ENCODE results near the gene GLT8D2.

Gene GLT8D2

DNA sequence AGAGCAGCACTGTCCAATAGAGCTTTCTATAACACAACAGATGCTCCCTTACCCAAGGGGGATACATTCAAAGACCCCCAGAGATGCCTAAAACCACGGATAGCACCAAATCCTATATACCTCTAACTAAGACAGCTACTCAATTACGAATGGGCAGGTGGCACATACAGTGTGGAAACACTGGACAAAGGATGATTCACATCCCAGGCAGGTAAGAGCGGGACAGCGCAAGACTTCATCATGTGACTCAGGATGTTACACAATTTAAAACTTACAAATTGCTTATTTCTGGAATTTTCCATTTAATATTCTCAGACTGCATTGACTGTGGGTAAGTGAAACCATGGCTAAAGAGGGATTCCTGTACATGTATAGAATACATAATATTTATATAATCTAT lies 8.8 kb upstream of the GLT8D2 start:
- H3K4me2 ChIP-seq (ENCODE audit: low read length), result no peak overlapping the region
- no peak overlapping the region for H3K9ac ChIP-seq (ENCODE audit: low read length)
- H3K4me3 ChIP-seq (ENCODE audit: low read length), result no peak overlapping the region
- H3K36me3 ChIP-seq (replicated peaks; ENCODE audit: low read depth, low read length), result no peaks in the 10 kb centered on the region
- no peak overlapping the region for H3K27ac ChIP-seq (ENCODE audit: low read length)
- TF ChIP-seq EZH2phosphoT487 (IDR thresholded peaks at IDR 0.05; ENCODE audit: low read depth) (no peak), CTCF (IDR thresholded peaks at IDR 0.05; ENCODE audit: low read depth, low read length) (no peak)
- no peak overlapping the region for H2AFZ ChIP-seq (ENCODE audit: low read depth, low read length)
- no peaks in the 10 kb centered on the region for H4K20me1 ChIP-seq (ENCODE audit: insufficient read depth, low read length)
- H3K9me3 ChIP-seq (ENCODE audit: insufficient read depth, low read length), result no peaks in the 10 kb centered on the region
- peaks cover 36% of the 10 kb centered on the region for H3K27me3 ChIP-seq (ENCODE audit: low read depth, low read length)
- no peaks in the 10 kb centered on the region for H3K79me2 ChIP-seq (ENCODE audit: low read length)
- peaks cover 6% of the 10 kb centered on the region for H3K4me1 ChIP-seq (ENCODE audit: low read length)

DNA sequence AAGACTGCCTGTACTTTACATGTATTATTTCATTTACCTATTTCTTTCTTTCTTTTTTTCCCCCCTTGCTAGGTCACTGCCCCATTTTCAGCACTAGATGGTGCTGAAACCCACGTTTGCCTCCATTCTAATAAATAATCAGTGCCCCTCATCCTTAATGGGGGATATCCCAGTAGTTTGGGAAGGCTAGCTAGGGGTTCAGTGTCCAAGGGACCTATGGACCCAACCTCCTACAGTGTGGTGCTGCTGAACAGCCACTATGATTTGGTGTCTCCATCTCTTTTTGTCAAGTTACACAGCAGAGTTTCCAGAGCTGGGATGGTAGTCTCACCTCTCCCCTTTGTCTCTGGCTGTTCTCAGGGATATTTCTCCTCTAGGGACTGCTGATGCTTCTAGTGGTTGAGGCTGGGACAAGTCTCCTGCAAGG lies 7.8 kb upstream of the GLT8D2 start:
- Histone ChIP-seq H3K4me3 (ENCODE audit: low read length) (no peak overlapping the region), H3K27me3 (ENCODE audit: low read depth, low read length) (peaks cover 39% of the 10 kb centered on the region), H3K9ac (ENCODE audit: low read length) (no peak overlapping the region), H3K9me3 (ENCODE audit: insufficient read depth, low read length) (no peaks in the 10 kb centered on the region), H4K20me1 (ENCODE audit: insufficient read depth, low read length) (no peaks in the 10 kb centered on the region), H3K4me1 (ENCODE audit: low read length) (no peaks in the 10 kb centered on the region), H3K27ac (ENCODE audit: low read length) (no peak overlapping the region), H2AFZ (ENCODE audit: low read depth, low read length) (no peak overlapping the region), H3K4me2 (ENCODE audit: low read length) (no peak overlapping the region), H3K36me3 (replicated peaks; ENCODE audit: low read depth, low read length) (no peaks in the 10 kb centered on the region), H3K79me2 (ENCODE audit: low read length) (no peaks in the 10 kb centered on the region)
- TF ChIP-seq CTCF (IDR thresholded peaks at IDR 0.05; ENCODE audit: low read depth, low read length) (peak; percentile 84), EZH2phosphoT487 (IDR thresholded peaks at IDR 0.05; ENCODE audit: low read depth) (no peak)

- H2AFZ ChIP-seq (ENCODE audit: low read depth, low read length), result no peak overlapping the region
- H3K79me2 ChIP-seq (ENCODE audit: low read length), result no peaks in the 10 kb centered on the region
- H3K27ac ChIP-seq (ENCODE audit: low read length), result no peak overlapping the region
- no peaks in the 10 kb centered on the region for H4K20me1 ChIP-seq (ENCODE audit: insufficient read depth, low read length)
- H3K36me3 ChIP-seq (replicated peaks; ENCODE audit: low read depth, low read length), result no peaks in the 10 kb centered on the region
- H3K9me3 ChIP-seq (ENCODE audit: insufficient read depth, low read length), result no peaks in the 10 kb centered on the region
- TF ChIP-seq CTCF (IDR thresholded peaks at IDR 0.05; ENCODE audit: low read depth, low read length), result no peak
- no peak for TF ChIP-seq EZH2phosphoT487 (IDR thresholded peaks at IDR 0.05; ENCODE audit: low read depth)
- H3K4me2 ChIP-seq (ENCODE audit: low read length), result no peak overlapping the region
- no peak overlapping the region for H3K4me3 ChIP-seq (ENCODE audit: low read length)
- H3K27me3 ChIP-seq (ENCODE audit: low read depth, low read length), result peaks cover 43% of the 10 kb centered on the region
- H3K4me1 ChIP-seq (ENCODE audit: low read length), result no peaks in the 10 kb centered on the region
- no peak overlapping the region for H3K9ac ChIP-seq (ENCODE audit: low read length)
These were observed 6.5 kb upstream of the GLT8D2 start for GRCh38 chr12:104056419-104056972.

DNA sequence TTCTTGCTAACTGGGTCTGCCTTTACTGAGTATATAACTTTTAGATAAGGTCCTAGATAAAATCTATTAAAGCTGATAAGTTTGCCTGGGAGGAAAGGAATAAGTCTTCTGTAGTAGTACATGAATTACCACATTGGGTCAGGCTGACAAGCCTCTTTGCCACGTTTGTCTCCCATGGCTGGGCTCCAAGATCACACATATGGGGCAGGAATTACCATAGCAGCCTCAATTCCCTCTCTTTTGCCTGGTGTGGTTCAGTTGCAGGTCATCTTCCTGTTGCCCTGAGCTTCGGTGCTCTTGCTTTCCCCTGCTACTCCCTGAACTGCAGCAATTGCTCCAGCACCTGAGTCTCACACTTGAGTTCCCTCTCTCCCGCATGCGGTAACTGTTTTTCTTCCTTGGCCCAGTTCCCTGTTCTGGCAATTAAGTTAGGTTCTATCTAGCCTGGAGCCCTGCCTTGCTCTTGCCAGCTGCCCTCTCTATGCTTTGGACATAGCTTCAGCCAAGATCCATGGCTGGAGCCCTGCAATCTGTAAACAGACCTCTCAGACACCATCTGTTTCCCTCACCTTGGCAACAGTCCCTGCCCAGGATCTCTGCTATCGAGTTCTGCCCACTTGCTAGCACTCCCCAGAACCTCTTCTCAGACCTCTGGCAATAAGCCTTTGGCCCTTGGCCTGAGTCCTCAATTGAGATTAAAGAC lies 5.8 kb upstream of the GLT8D2 start:
- Histone ChIP-seq H3K36me3 (replicated peaks; ENCODE audit: low read depth, low read length) (no peaks in the 10 kb centered on the region), H3K9ac (ENCODE audit: low read length) (no peak overlapping the region), H3K4me1 (ENCODE audit: low read length) (no peaks in the 10 kb centered on the region), H3K27me3 (ENCODE audit: low read depth, low read length) (peaks cover 40% of the 10 kb centered on the region), H3K79me2 (ENCODE audit: low read length) (no peaks in the 10 kb centered on the region), H3K4me3 (ENCODE audit: low read length) (no peak overlapping the region), H2AFZ (ENCODE audit: low read depth, low read length) (no peak overlapping the region), H3K27ac (ENCODE audit: low read length) (no peak overlapping the region), H3K9me3 (ENCODE audit: insufficient read depth, low read length) (no peaks in the 10 kb centered on the region), H3K4me2 (ENCODE audit: low read length) (no peak overlapping the region), H4K20me1 (ENCODE audit: insufficient read depth, low read length) (no peaks in the 10 kb centered on the region)
- no peak for TF ChIP-seq CTCF (IDR thresholded peaks at IDR 0.05; ENCODE audit: low read depth, low read length)
- TF ChIP-seq EZH2phosphoT487 (IDR thresholded peaks at IDR 0.05; ENCODE audit: low read depth), result no peak
